ENCODE results near the gene MGLL. TPM values are rescaled to one million over a fixed set of nuclear protein-coding genes. Genes with fewer than 3 reads are reported as not detected.

The MGLL gene
- total and polyA plus RNA-seq, 4 donors, result 9.4 to 277 (median 74.2) TPM

- no peak overlapping the region for H3K27ac ChIP-seq (ENCODE audit: low read depth in 1 of 2, low read length in 2 of 2)
- H3K9ac ChIP-seq (ENCODE audit: low read depth in 1 of 2, low read length in 2 of 2), result no peak overlapping the region
- H3K27me3 ChIP-seq (ENCODE audit: control insufficient read depth in 4 of 4, insufficient read depth in 4 of 4, low read length in 3 of 4), result no peaks in the 10 kb centered on the region
- peaks cover 3 to 20% (median 12%) of the 10 kb centered on the region in 4 donors for H3K36me3 ChIP-seq (ENCODE audit: control insufficient read depth in 4 of 4, insufficient read depth in 3 of 4, low read depth in 1 of 4, low read length in 3 of 4)
- DNase-seq (ENCODE audit: low spot score), result no peak
- peaks cover 2 to 15% (median 12%) of the 10 kb centered on the region in 4 donors for H3K4me1 ChIP-seq (ENCODE audit: control insufficient read depth in 4 of 4, insufficient read depth in 4 of 4, low read length in 3 of 4)
- H3K4me3 ChIP-seq (ENCODE audit: low read depth in 1 of 3, low read length in 3 of 3), result no peak overlapping the region
- WGBS, result 93% methylated on average over 21 of the region's 21 CpGs
- no peaks in the 10 kb centered on the region for H3K9me3 ChIP-seq (ENCODE audit: control insufficient read depth in 4 of 4, low read length in 3 of 4)
- TF ChIP-seq HNF4G (IDR thresholded peaks at IDR 0.05) (no peak), JUND (IDR thresholded peaks at IDR 0.05) (no peak), SP1 (IDR thresholded peaks at IDR 0.05) (no peak), MAX (IDR thresholded peaks at IDR 0.05) (no peak), REST (IDR thresholded peaks at IDR 0.05) (no peak), FOXA2 (IDR thresholded peaks at IDR 0.05) (no peak), EGR1 (IDR thresholded peaks at IDR 0.05; ENCODE audit: low read depth in 2 of 2) (no peak), RXRA (IDR thresholded peaks at IDR 0.05) (no peak), RAD21 (IDR thresholded peaks at IDR 0.05) (no peak)
- TF ChIP-seq, protein P1, sequence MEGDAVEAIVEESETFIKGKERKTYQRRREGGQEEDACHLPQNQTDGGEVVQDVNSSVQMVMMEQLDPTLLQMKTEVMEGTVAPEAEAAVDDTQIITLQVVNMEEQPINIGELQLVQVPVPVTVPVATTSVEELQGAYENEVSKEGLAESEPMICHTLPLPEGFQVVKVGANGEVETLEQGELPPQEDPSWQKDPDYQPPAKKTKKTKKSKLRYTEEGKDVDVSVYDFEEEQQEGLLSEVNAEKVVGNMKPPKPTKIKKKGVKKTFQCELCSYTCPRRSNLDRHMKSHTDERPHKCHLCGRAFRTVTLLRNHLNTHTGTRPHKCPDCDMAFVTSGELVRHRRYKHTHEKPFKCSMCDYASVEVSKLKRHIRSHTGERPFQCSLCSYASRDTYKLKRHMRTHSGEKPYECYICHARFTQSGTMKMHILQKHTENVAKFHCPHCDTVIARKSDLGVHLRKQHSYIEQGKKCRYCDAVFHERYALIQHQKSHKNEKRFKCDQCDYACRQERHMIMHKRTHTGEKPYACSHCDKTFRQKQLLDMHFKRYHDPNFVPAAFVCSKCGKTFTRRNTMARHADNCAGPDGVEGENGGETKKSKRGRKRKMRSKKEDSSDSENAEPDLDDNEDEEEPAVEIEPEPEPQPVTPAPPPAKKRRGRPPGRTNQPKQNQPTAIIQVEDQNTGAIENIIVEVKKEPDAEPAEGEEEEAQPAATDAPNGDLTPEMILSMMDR (IDR thresholded peaks at IDR 0.05; ENCODE audit: low read depth, low read length, missing input control), result no peak
- TF ChIP-seq, protein P2, sequence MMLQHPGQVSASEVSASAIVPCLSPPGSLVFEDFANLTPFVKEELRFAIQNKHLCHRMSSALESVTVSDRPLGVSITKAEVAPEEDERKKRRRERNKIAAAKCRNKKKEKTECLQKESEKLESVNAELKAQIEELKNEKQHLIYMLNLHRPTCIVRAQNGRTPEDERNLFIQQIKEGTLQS (IDR thresholded peaks at IDR 0.05), result no peak
Observed at GRCh38 chr3:127692501-127693335, 129.6 kb downstream of the MGLL start.

DNA sequence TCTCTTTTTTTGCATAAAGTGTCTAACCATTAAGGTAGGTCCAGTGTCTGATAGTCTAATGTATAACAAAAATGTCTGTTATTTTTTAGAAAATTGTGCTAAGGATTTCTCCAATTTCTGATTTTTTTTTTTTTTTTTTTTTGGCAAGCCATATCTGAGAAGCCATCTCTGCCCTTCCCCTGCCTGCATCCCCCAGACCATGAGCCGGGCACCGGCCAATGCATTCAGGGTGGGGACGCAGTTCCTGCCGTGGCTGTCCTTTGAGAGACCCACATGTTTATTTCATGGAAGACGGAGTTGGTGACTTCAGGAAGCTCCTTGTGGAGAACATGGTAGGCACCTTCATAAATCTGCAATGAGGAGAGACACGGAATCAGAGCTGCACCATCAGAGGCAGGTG lies 130.3 kb downstream of the MGLL start:
- H3K4me1 ChIP-seq (ENCODE audit: control insufficient read depth in 4 of 4, insufficient read depth in 4 of 4, low read length in 3 of 4), result peaks cover 0 to 7% (median 5%) of the 10 kb centered on the region in 4 donors
- no peak overlapping the region for H3K27ac ChIP-seq (ENCODE audit: low read depth in 1 of 2, low read length in 2 of 2)
- H3K9me3 ChIP-seq (ENCODE audit: control insufficient read depth in 4 of 4, low read length in 3 of 4), result no peaks in the 10 kb centered on the region
- no peaks in the 10 kb centered on the region for H3K27me3 ChIP-seq (ENCODE audit: control insufficient read depth in 4 of 4, insufficient read depth in 4 of 4, low read length in 3 of 4)
- 95% methylated on average over 6 of the region's 6 CpGs for WGBS
- TF ChIP-seq SP1 (IDR thresholded peaks at IDR 0.05) (no peak), MAX (IDR thresholded peaks at IDR 0.05) (no peak), RAD21 (IDR thresholded peaks at IDR 0.05) (no peak), JUND (IDR thresholded peaks at IDR 0.05) (no peak), YY1 (IDR thresholded peaks at IDR 0.05) (no peak)
- no peak overlapping the region for H3K9ac ChIP-seq (ENCODE audit: low read depth in 1 of 2, low read length in 2 of 2)
- peaks cover 3 to 20% (median 12%) of the 10 kb centered on the region in 4 donors for H3K36me3 ChIP-seq (ENCODE audit: control insufficient read depth in 4 of 4, insufficient read depth in 3 of 4, low read depth in 1 of 4, low read length in 3 of 4)
- no peak overlapping the region for H3K4me3 ChIP-seq (ENCODE audit: low read depth in 1 of 3, low read length in 3 of 3)
- DNase-seq (ENCODE audit: low spot score), result no peak
